ENCODE measurements around the gene FAM234B. TPM values are rescaled to one million over a fixed set of nuclear protein-coding genes. Genes with fewer than 3 reads are reported as not detected.

FAM234B gene
- total and polyA plus RNA-seq, 2 experiments from 2014 or later, result 9.5 to 21.1 TPM

DNA sequence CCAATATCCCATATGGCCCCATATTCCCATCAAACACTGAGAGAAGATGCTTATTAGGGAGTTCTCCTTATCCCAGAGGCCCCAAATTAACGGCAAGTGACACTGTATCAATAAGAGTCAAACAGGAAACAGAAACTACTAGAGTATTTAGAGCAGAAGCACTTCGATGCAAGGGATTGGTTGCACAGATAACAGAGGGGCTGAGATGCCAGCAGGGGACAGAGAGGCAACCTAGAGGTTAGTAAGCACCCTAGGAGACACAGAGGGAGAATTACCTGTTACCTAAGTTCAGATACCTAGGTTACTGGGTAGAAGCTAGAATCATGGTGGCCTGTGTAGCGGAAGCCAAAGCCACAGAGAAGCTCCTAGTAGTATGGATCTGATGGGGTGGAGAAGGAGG is 47.0 kb upstream of the FAM234B start:
- H3K9me2 ChIP-seq (ENCODE audit: insufficient read depth), result no peaks in the 10 kb centered on the region
- no peak overlapping the region for H3K4me3 Mint-ChIP-seq
- H3K27me3 Mint-ChIP-seq (ENCODE audit: insufficient read depth, low read depth, poor library complexity), result peaks cover 16% of the 10 kb centered on the region
- no peak overlapping the region for H3K4me3 ChIP-seq
- no peak overlapping the region for H3K27ac ChIP-seq (ENCODE audit: low read depth)
- H4K20me1 ChIP-seq (replicated peaks; ENCODE audit: insufficient read depth), result peaks cover 3% of the 10 kb centered on the region
- no peak for TF ChIP-seq CREB1 (CRISPR knock-in tag; IDR thresholded peaks at IDR 0.05; ENCODE audit: low read depth)
- TF ChIP-seq, protein P1, sequence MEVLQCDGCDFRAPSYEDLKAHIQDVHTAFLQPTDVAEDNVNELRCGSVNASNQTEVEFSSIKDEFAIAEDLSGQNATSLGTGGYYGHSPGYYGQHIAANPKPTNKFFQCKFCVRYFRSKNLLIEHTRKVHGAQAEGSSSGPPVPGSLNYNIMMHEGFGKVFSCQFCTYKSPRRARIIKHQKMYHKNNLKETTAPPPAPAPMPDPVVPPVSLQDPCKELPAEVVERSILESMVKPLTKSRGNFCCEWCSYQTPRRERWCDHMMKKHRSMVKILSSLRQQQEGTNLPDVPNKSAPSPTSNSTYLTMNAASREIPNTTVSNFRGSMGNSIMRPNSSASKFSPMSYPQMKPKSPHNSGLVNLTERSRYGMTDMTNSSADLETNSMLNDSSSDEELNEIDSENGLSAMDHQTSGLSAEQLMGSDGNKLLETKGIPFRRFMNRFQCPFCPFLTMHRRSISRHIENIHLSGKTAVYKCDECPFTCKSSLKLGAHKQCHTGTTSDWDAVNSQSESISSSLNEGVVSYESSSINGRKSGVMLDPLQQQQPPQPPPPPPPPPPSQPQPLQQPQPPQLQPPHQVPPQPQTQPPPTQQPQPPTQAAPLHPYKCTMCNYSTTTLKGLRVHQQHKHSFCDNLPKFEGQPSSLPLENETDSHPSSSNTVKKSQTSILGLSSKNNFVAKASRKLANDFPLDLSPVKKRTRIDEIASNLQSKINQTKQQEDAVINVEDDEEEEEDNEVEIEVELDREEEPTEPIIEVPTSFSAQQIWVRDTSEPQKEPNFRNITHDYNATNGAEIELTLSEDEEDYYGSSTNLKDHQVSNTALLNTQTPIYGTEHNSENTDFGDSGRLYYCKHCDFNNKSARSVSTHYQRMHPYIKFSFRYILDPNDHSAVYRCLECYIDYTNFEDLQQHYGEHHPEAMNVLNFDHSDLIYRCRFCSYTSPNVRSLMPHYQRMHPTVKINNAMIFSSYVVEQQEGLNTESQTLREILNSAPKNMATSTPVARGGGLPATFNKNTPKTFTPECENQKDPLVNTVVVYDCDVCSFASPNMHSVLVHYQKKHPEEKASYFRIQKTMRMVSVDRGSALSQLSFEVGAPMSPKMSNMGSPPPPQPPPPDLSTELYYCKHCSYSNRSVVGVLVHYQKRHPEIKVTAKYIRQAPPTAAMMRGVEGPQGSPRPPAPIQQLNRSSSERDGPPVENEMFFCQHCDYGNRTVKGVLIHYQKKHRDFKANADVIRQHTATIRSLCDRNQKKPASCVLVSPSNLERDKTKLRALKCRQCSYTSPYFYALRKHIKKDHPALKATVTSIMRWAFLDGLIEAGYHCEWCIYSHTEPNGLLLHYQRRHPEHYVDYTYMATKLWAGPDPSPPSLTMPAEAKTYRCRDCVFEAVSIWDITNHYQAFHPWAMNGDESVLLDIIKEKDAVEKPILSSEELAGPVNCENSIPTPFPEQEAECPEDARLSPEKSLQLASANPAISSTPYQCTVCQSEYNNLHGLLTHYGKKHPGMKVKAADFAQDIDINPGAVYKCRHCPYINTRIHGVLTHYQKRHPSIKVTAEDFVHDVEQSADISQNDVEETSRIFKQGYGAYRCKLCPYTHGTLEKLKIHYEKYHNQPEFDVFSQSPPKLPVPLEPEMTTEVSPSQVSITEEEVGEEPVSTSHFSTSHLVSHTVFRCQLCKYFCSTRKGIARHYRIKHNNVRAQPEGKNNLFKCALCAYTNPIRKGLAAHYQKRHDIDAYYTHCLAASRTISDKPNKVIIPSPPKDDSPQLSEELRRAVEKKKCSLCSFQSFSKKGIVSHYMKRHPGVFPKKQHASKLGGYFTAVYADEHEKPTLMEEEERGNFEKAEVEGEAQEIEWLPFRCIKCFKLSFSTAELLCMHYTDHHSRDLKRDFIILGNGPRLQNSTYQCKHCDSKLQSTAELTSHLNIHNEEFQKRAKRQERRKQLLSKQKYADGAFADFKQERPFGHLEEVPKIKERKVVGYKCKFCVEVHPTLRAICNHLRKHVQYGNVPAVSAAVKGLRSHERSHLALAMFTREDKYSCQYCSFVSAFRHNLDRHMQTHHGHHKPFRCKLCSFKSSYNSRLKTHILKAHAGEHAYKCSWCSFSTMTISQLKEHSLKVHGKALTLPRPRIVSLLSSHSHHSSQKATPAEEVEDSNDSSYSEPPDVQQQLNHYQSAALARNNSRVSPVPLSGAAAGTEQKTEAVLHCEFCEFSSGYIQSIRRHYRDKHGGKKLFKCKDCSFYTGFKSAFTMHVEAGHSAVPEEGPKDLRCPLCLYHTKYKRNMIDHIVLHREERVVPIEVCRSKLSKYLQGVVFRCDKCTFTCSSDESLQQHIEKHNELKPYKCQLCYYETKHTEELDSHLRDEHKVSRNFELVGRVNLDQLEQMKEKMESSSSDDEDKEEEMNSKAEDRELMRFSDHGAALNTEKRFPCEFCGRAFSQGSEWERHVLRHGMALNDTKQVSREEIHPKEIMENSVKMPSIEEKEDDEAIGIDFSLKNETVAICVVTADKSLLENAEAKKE (CRISPR knock-in tag; IDR thresholded peaks at IDR 0.05), result no peak
- TF ChIP-seq EZH2phosphoT487 (IDR thresholded peaks at IDR 0.05; ENCODE audit: unreplicated experiment), result no peak
- TF ChIP-seq STAT1 (IDR thresholded peaks at IDR 0.05; ENCODE audit: unreplicated experiment), result no peak
- no peak for TF ChIP-seq ZNF114 (CRISPR knock-in tag; IDR thresholded peaks at IDR 0.05)
- no peak for TF ChIP-seq ZNF331 (CRISPR knock-in tag; IDR thresholded peaks at IDR 0.05; ENCODE audit: low read depth)
- no peak for TF ChIP-seq NANOG (IDR thresholded peaks at IDR 0.05; ENCODE audit: borderline replicate concordance)
- TF ChIP-seq JUNB (IDR thresholded peaks at IDR 0.05; ENCODE audit: unreplicated experiment), result no peak
- TF ChIP-seq, protein P2, sequence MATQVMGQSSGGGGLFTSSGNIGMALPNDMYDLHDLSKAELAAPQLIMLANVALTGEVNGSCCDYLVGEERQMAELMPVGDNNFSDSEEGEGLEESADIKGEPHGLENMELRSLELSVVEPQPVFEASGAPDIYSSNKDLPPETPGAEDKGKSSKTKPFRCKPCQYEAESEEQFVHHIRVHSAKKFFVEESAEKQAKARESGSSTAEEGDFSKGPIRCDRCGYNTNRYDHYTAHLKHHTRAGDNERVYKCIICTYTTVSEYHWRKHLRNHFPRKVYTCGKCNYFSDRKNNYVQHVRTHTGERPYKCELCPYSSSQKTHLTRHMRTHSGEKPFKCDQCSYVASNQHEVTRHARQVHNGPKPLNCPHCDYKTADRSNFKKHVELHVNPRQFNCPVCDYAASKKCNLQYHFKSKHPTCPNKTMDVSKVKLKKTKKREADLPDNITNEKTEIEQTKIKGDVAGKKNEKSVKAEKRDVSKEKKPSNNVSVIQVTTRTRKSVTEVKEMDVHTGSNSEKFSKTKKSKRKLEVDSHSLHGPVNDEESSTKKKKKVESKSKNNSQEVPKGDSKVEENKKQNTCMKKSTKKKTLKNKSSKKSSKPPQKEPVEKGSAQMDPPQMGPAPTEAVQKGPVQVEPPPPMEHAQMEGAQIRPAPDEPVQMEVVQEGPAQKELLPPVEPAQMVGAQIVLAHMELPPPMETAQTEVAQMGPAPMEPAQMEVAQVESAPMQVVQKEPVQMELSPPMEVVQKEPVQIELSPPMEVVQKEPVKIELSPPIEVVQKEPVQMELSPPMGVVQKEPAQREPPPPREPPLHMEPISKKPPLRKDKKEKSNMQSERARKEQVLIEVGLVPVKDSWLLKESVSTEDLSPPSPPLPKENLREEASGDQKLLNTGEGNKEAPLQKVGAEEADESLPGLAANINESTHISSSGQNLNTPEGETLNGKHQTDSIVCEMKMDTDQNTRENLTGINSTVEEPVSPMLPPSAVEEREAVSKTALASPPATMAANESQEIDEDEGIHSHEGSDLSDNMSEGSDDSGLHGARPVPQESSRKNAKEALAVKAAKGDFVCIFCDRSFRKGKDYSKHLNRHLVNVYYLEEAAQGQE (IDR thresholded peaks at IDR 0.05; ENCODE audit: unreplicated experiment), result no peak
- TF ChIP-seq, protein P3, sequence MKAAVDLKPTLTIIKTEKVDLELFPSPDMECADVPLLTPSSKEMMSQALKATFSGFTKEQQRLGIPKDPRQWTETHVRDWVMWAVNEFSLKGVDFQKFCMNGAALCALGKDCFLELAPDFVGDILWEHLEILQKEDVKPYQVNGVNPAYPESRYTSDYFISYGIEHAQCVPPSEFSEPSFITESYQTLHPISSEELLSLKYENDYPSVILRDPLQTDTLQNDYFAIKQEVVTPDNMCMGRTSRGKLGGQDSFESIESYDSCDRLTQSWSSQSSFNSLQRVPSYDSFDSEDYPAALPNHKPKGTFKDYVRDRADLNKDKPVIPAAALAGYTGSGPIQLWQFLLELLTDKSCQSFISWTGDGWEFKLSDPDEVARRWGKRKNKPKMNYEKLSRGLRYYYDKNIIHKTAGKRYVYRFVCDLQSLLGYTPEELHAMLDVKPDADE (IDR thresholded peaks at IDR 0.05), result no peak
- TF ChIP-seq, protein P4, sequence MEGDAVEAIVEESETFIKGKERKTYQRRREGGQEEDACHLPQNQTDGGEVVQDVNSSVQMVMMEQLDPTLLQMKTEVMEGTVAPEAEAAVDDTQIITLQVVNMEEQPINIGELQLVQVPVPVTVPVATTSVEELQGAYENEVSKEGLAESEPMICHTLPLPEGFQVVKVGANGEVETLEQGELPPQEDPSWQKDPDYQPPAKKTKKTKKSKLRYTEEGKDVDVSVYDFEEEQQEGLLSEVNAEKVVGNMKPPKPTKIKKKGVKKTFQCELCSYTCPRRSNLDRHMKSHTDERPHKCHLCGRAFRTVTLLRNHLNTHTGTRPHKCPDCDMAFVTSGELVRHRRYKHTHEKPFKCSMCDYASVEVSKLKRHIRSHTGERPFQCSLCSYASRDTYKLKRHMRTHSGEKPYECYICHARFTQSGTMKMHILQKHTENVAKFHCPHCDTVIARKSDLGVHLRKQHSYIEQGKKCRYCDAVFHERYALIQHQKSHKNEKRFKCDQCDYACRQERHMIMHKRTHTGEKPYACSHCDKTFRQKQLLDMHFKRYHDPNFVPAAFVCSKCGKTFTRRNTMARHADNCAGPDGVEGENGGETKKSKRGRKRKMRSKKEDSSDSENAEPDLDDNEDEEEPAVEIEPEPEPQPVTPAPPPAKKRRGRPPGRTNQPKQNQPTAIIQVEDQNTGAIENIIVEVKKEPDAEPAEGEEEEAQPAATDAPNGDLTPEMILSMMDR (conservative IDR thresholded peaks at IDR 0.05; ENCODE audit: low read depth in 2 of 2), result no peak
- H3K36me3 Mint-ChIP-seq (ENCODE audit: low read depth), result peaks cover 12% of the 10 kb centered on the region
- H3K4me1 Mint-ChIP-seq, result peaks cover 40% of the 10 kb centered on the region
- H3K27ac Mint-ChIP-seq, result no peak overlapping the region
- ATAC-seq (no peak), DNase-seq (ENCODE audit: low spot score) (no peak)
- H2AFZ ChIP-seq, result no peak overlapping the region
- H3K79me2 ChIP-seq (replicated peaks; ENCODE audit: insufficient read depth), result peaks cover 23% of the 10 kb centered on the region
- peaks cover 7% of the 10 kb centered on the region for H3K27me3 ChIP-seq (ENCODE audit: insufficient read depth)
- H3K9me3 Mint-ChIP-seq, result peaks cover 4% of the 10 kb centered on the region; the same call in 1 of the 3 replicates
- H3F3A ChIP-seq (replicated peaks; ENCODE audit: low read depth), result 0 out of 2 replicates have a peak, but pooled peaks cover 6% of the 10 kb centered on the region
- no peaks in the 10 kb centered on the region for H3K36me3 ChIP-seq (ENCODE audit: insufficient read depth)
- H3K4me1 ChIP-seq (ENCODE audit: insufficient read depth), result peaks cover 25% of the 10 kb centered on the region
- 0 out of 2 replicates have a peak overlapping the region, but pooled peaks have one; percentile 28 for H3K4me2 ChIP-seq

All from GM23338 (cell line).